ENCODE results near the gene CCDC28A. TPM values are rescaled to one million over a fixed set of nuclear protein-coding genes. Genes with fewer than 3 reads are reported as not detected.
"Not testable (repeated sequence)": the region's sequence is repeated elsewhere in the genome, so short reads cannot be mapped to it uniquely, and the experiment has no call there.

Gene CCDC28A
- polyA plus RNA-seq: 19.2 TPM
- long read RNA-seq, donor 1, transcript CCDC28A-202 (6 exons, 1,505 nt): major isoform, 7 of 7 reads
- long read RNA-seq, donor 1, partial matches to known transcripts: 0 of 7 reads
- long read RNA-seq, donor 1, other reads (novel, unspliced or antisense): 0 of 7 reads
- long read RNA-seq, donor 2, transcript CCDC28A-202 (6 exons, 1,505 nt): major isoform, 10 of 10 reads
- long read RNA-seq, donor 2, partial matches to known transcripts: 0 of 10 reads
- long read RNA-seq, donor 2, other reads (novel, unspliced or antisense): 0 of 10 reads
- long read RNA-seq, donor 3, transcript CCDC28A-202 (6 exons, 1,505 nt): major isoform, 8 of 8 reads
- long read RNA-seq, donor 3, partial matches to known transcripts: 0 of 8 reads
- long read RNA-seq, donor 3, other reads (novel, unspliced or antisense): 0 of 8 reads
- long read RNA-seq, donor 4, partial matches to known transcripts: 0 of 1 reads
- long read RNA-seq, donor 4, other reads (novel, unspliced or antisense): 0 of 1 reads
- long read RNA-seq, donor 5, partial matches to known transcripts: 0 of 2 reads
- long read RNA-seq, donor 5, other reads (novel, unspliced or antisense): 0 of 2 reads
- long read RNA-seq, donor 6, transcript CCDC28A-202 (6 exons, 1,505 nt): major isoform, 8 of 8 reads
- long read RNA-seq, donor 6, partial matches to known transcripts: 0 of 8 reads
- long read RNA-seq, donor 6, other reads (novel, unspliced or antisense): 0 of 8 reads
- long read RNA-seq, donor 7, partial matches to known transcripts: 0 of 3 reads
- long read RNA-seq, donor 7, other reads (novel, unspliced or antisense): 0 of 3 reads
- long read RNA-seq, donor 8, transcript CCDC28A-202 (6 exons, 1,505 nt): major isoform, 10 of 10 reads
- long read RNA-seq, donor 8, partial matches to known transcripts: 0 of 10 reads
- long read RNA-seq, donor 8, other reads (novel, unspliced or antisense): 0 of 10 reads
- long read RNA-seq, donor 9, transcript CCDC28A-202 (6 exons, 1,505 nt): major isoform, 5 of 5 reads
- long read RNA-seq, donor 9, partial matches to known transcripts: 0 of 5 reads
- long read RNA-seq, donor 9, other reads (novel, unspliced or antisense): 0 of 5 reads
- long read RNA-seq, donor 10, partial matches to known transcripts: 0 of 3 reads
- long read RNA-seq, donor 10, other reads (novel, unspliced or antisense): 0 of 3 reads
- long read RNA-seq, donor 11, transcript CCDC28A-202 (6 exons, 1,505 nt): major isoform, 5 of 5 reads
- long read RNA-seq, donor 11, partial matches to known transcripts: 0 of 5 reads
- long read RNA-seq, donor 11, other reads (novel, unspliced or antisense): 0 of 5 reads

GRCh38 chr6:138773177-138774091 is at the start of gene CCDC28A:
TSS of gene CCDC28A (plus strand) at chr6:138773769. CDS start at chr6:138776121, 2,352 bp downstream.
- H3K4me3 ChIP-seq (ENCODE audit: low read length): peak within 1 kb of the TSS; percentile 91
- WGBS (ENCODE audit: insufficient coverage, low lambda C conversion rate): no CpG with 5 or more reads among the region's 47 CpGs
- peak; percentile 93 to 96 for DNase-seq
- no peaks in the 10 kb centered on the region for H3K9me3 ChIP-seq (ENCODE audit: control insufficient read depth, low read depth, low read length)
- no peaks in the 10 kb centered on the region for H3K27me3 ChIP-seq (ENCODE audit: control insufficient read depth, insufficient read depth, low read length)
- H3K27ac ChIP-seq (ENCODE audit: low read length): peak within 1 kb of the TSS; percentile 92
- peaks cover 3% of the 10 kb centered on the region for H3K36me3 ChIP-seq (ENCODE audit: control insufficient read depth, insufficient read depth, low read length)
- H3K4me1 ChIP-seq (ENCODE audit: control insufficient read depth, insufficient read depth, low read length): peaks cover 10% of the 10 kb centered on the region

- DNase-seq: peak in 1 of 2 donors; percentile 51
- no peak overlapping the region for H3K4me3 ChIP-seq (ENCODE audit: low read length)
- H3K27ac ChIP-seq (ENCODE audit: low read length): no peak overlapping the region
- H3K36me3 ChIP-seq (ENCODE audit: control insufficient read depth, insufficient read depth, low read length): no peaks in the 10 kb centered on the region
- no peaks in the 10 kb centered on the region for H3K27me3 ChIP-seq (ENCODE audit: control insufficient read depth, insufficient read depth, low read length)
- WGBS (ENCODE audit: insufficient coverage, low lambda C conversion rate): no CpG with 5 or more reads among the region's 3 CpGs
- H3K9me3 ChIP-seq (ENCODE audit: control insufficient read depth, low read depth, low read length): no peaks in the 10 kb centered on the region
- H3K4me1 ChIP-seq (ENCODE audit: control insufficient read depth, insufficient read depth, low read length): peaks cover 16% of the 10 kb centered on the region
Observed at GRCh38 chr6:138724015-138724414, 49.6 kb upstream of the CCDC28A start.

- no peaks in the 10 kb centered on the region for H3K9me3 ChIP-seq (ENCODE audit: control insufficient read depth, low read depth, low read length)
- no peak overlapping the region for H3K4me3 ChIP-seq (ENCODE audit: low read length)
- H3K27me3 ChIP-seq (ENCODE audit: control insufficient read depth, insufficient read depth, low read length): no peaks in the 10 kb centered on the region
- no peak overlapping the region for H3K27ac ChIP-seq (ENCODE audit: low read length)
- DNase-seq: no peak
- H3K36me3 ChIP-seq (ENCODE audit: control insufficient read depth, insufficient read depth, low read length): no peaks in the 10 kb centered on the region
- no CpG with 5 or more reads among the region's 7 CpGs for WGBS (ENCODE audit: insufficient coverage, low lambda C conversion rate)
- peaks cover 16% of the 10 kb centered on the region for H3K4me1 ChIP-seq (ENCODE audit: control insufficient read depth, insufficient read depth, low read length)
Observed at GRCh38 chr6:138726066-138726756, 47.4 kb upstream of the CCDC28A start.

- Histone ChIP-seq H3K27ac (ENCODE audit: low read length) (no peak overlapping the region), H3K4me3 (ENCODE audit: low read length) (no peak overlapping the region), H3K27me3 (ENCODE audit: control insufficient read depth, insufficient read depth, low read length) (no peaks in the 10 kb centered on the region), H3K9me3 (ENCODE audit: control insufficient read depth, low read depth, low read length) (no peaks in the 10 kb centered on the region), H3K36me3 (ENCODE audit: control insufficient read depth, insufficient read depth, low read length) (no peaks in the 10 kb centered on the region), H3K4me1 (ENCODE audit: control insufficient read depth, insufficient read depth, low read length) (peaks cover 15% of the 10 kb centered on the region)
- no CpG with 5 or more reads among the region's 3 CpGs for WGBS (ENCODE audit: insufficient coverage, low lambda C conversion rate)
- DNase-seq: no peak
Observed at GRCh38 chr6:138726757-138727097, 46.8 kb upstream of the CCDC28A start.

- no peak overlapping the region for H3K4me3 ChIP-seq (ENCODE audit: low read length)
- H3K9me3 ChIP-seq (ENCODE audit: control insufficient read depth, low read depth, low read length): no peaks in the 10 kb centered on the region
- WGBS (ENCODE audit: insufficient coverage, low lambda C conversion rate): 67% methylated on average over 1 of the region's 3 CpGs
- DNase-seq: no peak
- H3K27ac ChIP-seq (ENCODE audit: low read length): no peak overlapping the region
- no peaks in the 10 kb centered on the region for H3K27me3 ChIP-seq (ENCODE audit: control insufficient read depth, insufficient read depth, low read length)
- H3K36me3 ChIP-seq (ENCODE audit: control insufficient read depth, insufficient read depth, low read length): no peaks in the 10 kb centered on the region
- H3K4me1 ChIP-seq (ENCODE audit: control insufficient read depth, insufficient read depth, low read length): peaks cover 11% of the 10 kb centered on the region
Observed at GRCh38 chr6:138727182-138727581, 46.4 kb upstream of the CCDC28A start.

GRCh38 chr6:138728662-138729061 is 44.9 kb upstream of the CCDC28A start:
- no peak for DNase-seq
- no peaks in the 10 kb centered on the region for H3K9me3 ChIP-seq (ENCODE audit: control insufficient read depth, low read depth, low read length)
- 80% methylated on average over 1 of the region's 2 CpGs for WGBS (ENCODE audit: insufficient coverage, low lambda C conversion rate)
- H3K27ac ChIP-seq (ENCODE audit: low read length): no peak overlapping the region
- H3K27me3 ChIP-seq (ENCODE audit: control insufficient read depth, insufficient read depth, low read length): no peaks in the 10 kb centered on the region
- H3K4me3 ChIP-seq (ENCODE audit: low read length): no peak overlapping the region
- H3K4me1 ChIP-seq (ENCODE audit: control insufficient read depth, insufficient read depth, low read length): peaks cover 9% of the 10 kb centered on the region
- no peaks in the 10 kb centered on the region for H3K36me3 ChIP-seq (ENCODE audit: control insufficient read depth, insufficient read depth, low read length)

GRCh38 chr6:138730037-138730436 is 43.5 kb upstream of the CCDC28A start:
- WGBS (ENCODE audit: insufficient coverage, low lambda C conversion rate): no CpG with 5 or more reads among the region's 5 CpGs
- DNase-seq; H3K9me3 ChIP-seq (ENCODE audit: control insufficient read depth, low read depth, low read length); H3K27ac ChIP-seq (ENCODE audit: low read length); H3K4me3 ChIP-seq (ENCODE audit: low read length); H3K36me3 ChIP-seq (ENCODE audit: control insufficient read depth, insufficient read depth, low read length); H3K27me3 ChIP-seq (ENCODE audit: control insufficient read depth, insufficient read depth, low read length); H3K4me1 ChIP-seq (ENCODE audit: control insufficient read depth, insufficient read depth, low read length): not testable (repeated sequence)

- H3K4me1 ChIP-seq (ENCODE audit: control insufficient read depth, insufficient read depth, low read length): no peaks in the 10 kb centered on the region
- H3K9me3 ChIP-seq (ENCODE audit: control insufficient read depth, low read depth, low read length): no peaks in the 10 kb centered on the region
- WGBS (ENCODE audit: insufficient coverage, low lambda C conversion rate): no CpG with 5 or more reads among the region's 1 CpG
- no peaks in the 10 kb centered on the region for H3K27me3 ChIP-seq (ENCODE audit: control insufficient read depth, insufficient read depth, low read length)
- H3K36me3 ChIP-seq (ENCODE audit: control insufficient read depth, insufficient read depth, low read length): no peaks in the 10 kb centered on the region
- DNase-seq: no peak
- H3K4me3 ChIP-seq (ENCODE audit: low read length): no peak overlapping the region
- no peak overlapping the region for H3K27ac ChIP-seq (ENCODE audit: low read length)
Observed at GRCh38 chr6:138734585-138734984, 39.0 kb upstream of the CCDC28A start.

GRCh38 chr6:138736640-138737039 is 36.9 kb upstream of the CCDC28A start:
- Histone ChIP-seq H3K27ac (ENCODE audit: low read length) (no peak overlapping the region), H3K4me1 (ENCODE audit: control insufficient read depth, insufficient read depth, low read length) (no peaks in the 10 kb centered on the region), H3K36me3 (ENCODE audit: control insufficient read depth, insufficient read depth, low read length) (no peaks in the 10 kb centered on the region), H3K9me3 (ENCODE audit: control insufficient read depth, low read depth, low read length) (no peaks in the 10 kb centered on the region), H3K27me3 (ENCODE audit: control insufficient read depth, insufficient read depth, low read length) (no peaks in the 10 kb centered on the region), H3K4me3 (ENCODE audit: low read length) (no peak overlapping the region)
- no peak for DNase-seq
- no CpG with 5 or more reads among the region's 5 CpGs for WGBS (ENCODE audit: insufficient coverage, low lambda C conversion rate)
